ENCODE measurements around the gene NFAM1. TPM values are rescaled to one million over a fixed set of nuclear protein-coding genes. Genes with fewer than 3 reads are reported as not detected.

Gene NFAM1
- total and polyA plus RNA-seq, 5 donors from 2014 or later: 0.11 to 0.54 (median 0.12) TPM; not detected in 2

DNA sequence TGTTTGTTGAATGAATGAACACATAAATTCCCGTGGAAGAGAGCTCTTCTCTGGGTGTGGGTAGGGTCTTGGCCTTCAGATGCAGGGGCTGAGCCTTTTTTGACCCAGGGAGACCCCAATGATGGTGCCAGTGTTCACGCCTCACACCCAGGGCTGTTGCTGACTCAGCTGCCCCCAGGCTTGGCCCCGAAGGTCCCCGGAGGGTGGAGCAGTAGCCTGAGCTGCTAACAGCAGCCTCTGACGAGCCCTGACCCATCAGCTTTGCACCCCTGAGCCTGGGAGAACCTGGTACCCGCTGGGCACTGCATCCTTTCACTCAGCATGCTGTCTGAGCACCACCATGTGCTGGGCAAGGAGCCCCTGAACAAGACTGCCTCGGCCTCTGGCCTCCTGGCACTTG, 23.9 kb downstream of the NFAM1 start:
- Mint-ChIP-seq H3K27ac (no peak overlapping the region), H3K36me3 (no peaks in the 10 kb centered on the region), H3K4me1 (no peaks in the 10 kb centered on the region), H3K9me3 (no peaks in the 10 kb centered on the region), H3K4me3 (no peak overlapping the region), H3K27me3 (peaks cover 7% of the 10 kb centered on the region)
- no peak overlapping the region for H3K27ac ChIP-seq (ENCODE audit: insufficient read depth, low read length, poor library complexity, severe bottlenecking)
- H3K9me3 ChIP-seq (ENCODE audit: control insufficient read depth in 2 of 2, low read length in 2 of 2): no peaks in the 10 kb centered on the region
- H3K27me3 ChIP-seq (ENCODE audit: control insufficient read depth, insufficient read depth, low read length): no peaks in the 10 kb centered on the region
- ATAC-seq (ENCODE audit: low read depth in 2 of 2) (no peak), DNase-seq (no peak)
- no peaks in the 10 kb centered on the region for H3K36me3 ChIP-seq (ENCODE audit: control insufficient read depth, insufficient read depth, low read length)
- H3K4me1 ChIP-seq (ENCODE audit: control insufficient read depth, insufficient read depth, low read length, poor library complexity, severe bottlenecking): no peaks in the 10 kb centered on the region
- no peak overlapping the region for H3K4me3 ChIP-seq (ENCODE audit: low read depth, low read length)

DNA sequence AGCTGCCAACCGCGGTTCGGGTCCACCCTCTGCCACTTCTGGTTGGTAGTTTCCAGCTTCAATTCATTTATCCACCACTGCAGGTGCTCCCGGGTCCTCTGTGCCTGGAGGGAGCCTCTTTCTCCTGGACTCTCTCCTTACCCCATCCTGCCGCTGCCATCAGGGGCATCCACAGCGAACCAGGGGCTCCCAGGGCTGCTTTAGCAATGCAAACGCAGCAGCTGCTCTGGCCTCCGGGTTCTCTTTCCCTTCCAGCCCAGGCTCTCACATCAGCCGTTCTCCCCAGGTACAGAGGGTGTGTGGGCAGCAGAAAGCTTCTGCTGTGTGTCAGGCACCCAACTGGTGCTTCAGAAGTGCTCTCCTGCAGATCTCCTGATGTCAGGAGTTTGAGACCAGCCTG, 27.9 kb downstream of the NFAM1 start:
- no peak for ATAC-seq (ENCODE audit: low read depth in 2 of 2)
- Histone ChIP-seq H3K27ac (ENCODE audit: insufficient read depth, low read length, poor library complexity, severe bottlenecking) (no peak overlapping the region), H3K4me3 (ENCODE audit: low read depth, low read length) (no peak overlapping the region), H3K36me3 (ENCODE audit: control insufficient read depth, insufficient read depth, low read length) (no peaks in the 10 kb centered on the region), H3K9me3 (ENCODE audit: control insufficient read depth in 2 of 2, low read length in 2 of 2) (no peaks in the 10 kb centered on the region), H3K27me3 (ENCODE audit: control insufficient read depth, insufficient read depth, low read length) (no peaks in the 10 kb centered on the region), H3K4me1 (ENCODE audit: control insufficient read depth, insufficient read depth, low read length, poor library complexity, severe bottlenecking) (no peaks in the 10 kb centered on the region)
- DNase-seq: no peak
- no peak overlapping the region for H3K4me3 Mint-ChIP-seq
- H3K4me1 Mint-ChIP-seq: peaks cover 0 to 2% (median 0%) of the 10 kb centered on the region in 4 donors
- peak overlapping the region in 1 of 3 donors; percentile 54 for H3K27ac Mint-ChIP-seq
- peaks cover 7% of the 10 kb centered on the region for H3K27me3 Mint-ChIP-seq
- no peaks in the 10 kb centered on the region for H3K36me3 Mint-ChIP-seq
- no peaks in the 10 kb centered on the region for H3K9me3 Mint-ChIP-seq

- no peaks in the 10 kb centered on the region for H3K9me3 Mint-ChIP-seq
- H3K4me3 ChIP-seq (ENCODE audit: low read depth, low read length): no peak overlapping the region
- no peaks in the 10 kb centered on the region for H3K27me3 ChIP-seq (ENCODE audit: control insufficient read depth, insufficient read depth, low read length)
- no peaks in the 10 kb centered on the region for H3K9me3 ChIP-seq (ENCODE audit: control insufficient read depth in 2 of 2, low read length in 2 of 2)
- peak overlapping the region in 1 of 4 donors; percentile 32 for H3K4me3 Mint-ChIP-seq
- no peak for ATAC-seq (ENCODE audit: low read depth in 2 of 2)
- no peak overlapping the region for H3K27ac Mint-ChIP-seq
- no peak for DNase-seq
- no peaks in the 10 kb centered on the region for H3K27me3 Mint-ChIP-seq
- H3K4me1 ChIP-seq (ENCODE audit: control insufficient read depth, insufficient read depth, low read length, poor library complexity, severe bottlenecking): no peaks in the 10 kb centered on the region
- no peaks in the 10 kb centered on the region for H3K36me3 ChIP-seq (ENCODE audit: control insufficient read depth, insufficient read depth, low read length)
- peaks cover 0 to 6% (median 2%) of the 10 kb centered on the region in 4 donors for H3K4me1 Mint-ChIP-seq
- no peak overlapping the region for H3K27ac ChIP-seq (ENCODE audit: insufficient read depth, low read length, poor library complexity, severe bottlenecking)
- H3K36me3 Mint-ChIP-seq: no peaks in the 10 kb centered on the region
Observed at GRCh38 chr22:42401535-42402334, 30.5 kb downstream of the NFAM1 start.

DNA sequence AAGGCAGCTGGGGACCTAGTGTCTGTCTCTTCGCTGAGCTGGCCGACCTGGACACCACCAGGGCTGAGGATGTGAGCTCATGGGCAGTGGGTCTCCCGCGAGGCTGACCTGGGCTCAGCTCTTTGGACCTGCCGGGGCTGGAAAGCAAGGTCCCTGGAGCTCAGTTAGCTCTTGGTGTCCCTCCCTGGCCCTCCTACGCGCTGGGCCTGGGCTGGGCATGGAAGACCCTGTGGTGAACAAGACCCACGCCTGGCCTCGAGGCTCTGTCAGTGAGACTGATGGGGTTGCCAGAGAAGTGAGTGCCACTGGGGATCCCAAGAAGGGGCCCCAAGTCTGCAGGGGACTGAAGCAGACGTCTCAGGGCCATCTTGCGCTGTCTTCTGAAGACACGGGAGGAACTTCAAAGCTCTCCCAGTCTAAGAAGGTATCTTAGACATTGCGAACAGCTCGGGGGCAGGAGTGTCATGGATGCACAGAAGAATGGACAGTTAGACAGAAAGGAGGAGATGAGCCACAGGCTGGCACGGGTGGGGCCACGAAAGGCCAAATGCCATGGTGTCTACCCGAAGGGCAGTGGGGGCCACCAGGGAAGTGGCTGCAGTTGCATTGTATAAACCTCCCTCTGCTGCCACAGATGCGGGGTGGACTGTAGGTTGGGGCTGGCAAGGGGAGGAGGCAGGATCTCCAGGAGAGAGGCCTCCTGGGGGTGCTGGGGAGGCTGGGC, 31.2 kb downstream of the NFAM1 start:
- no peaks in the 10 kb centered on the region for H3K27me3 ChIP-seq (ENCODE audit: control insufficient read depth, insufficient read depth, low read length)
- no peak for ATAC-seq (ENCODE audit: low read depth in 2 of 2)
- no peak for DNase-seq

DNA sequence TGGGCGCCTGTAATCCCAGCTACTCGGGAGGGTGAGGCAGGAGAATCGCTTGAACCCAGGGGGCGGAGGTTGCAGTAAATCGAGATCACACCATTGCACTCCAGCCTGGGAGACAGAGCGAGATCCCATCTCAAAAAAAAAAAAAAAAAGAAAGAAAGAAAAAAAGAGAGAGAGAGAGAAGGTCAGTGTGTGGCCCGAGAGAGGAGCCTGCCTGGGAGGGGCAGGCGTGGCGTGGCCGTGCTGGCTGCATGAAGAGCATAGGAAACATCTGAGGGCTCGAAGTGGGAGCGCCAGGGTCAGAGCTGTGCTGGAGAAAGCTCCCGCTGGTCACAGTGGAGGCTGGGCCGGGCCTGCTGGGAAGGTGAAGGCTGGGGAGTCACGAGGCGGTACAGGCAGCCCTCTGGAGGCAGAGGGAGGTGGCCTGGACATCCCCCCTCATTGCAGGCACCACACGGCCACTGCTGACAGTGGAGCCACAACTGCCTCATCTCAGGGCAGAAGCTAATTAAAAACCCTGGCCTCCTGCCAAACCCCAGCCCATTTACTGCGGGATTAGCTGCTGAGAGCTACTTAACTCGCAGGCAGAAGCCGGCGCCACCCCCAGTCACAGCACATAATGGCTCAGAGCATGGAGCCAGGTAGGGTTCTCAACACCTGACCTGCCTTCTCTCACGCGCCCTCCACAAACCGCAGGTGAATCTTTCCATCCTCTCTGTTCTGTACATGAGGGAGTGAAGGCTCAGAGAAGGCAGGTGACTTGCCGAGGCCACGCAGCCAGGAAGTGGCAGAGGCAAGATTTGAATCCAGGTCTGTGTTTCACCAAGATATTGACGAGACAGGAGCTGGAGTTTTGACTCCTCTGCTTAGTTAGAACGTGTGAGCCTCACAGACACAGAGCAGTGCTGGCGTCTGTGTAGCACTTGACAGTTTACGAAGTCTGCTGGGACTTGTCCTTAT, 32.6 kb downstream of the NFAM1 start:
- Histone ChIP-seq H3K36me3 (ENCODE audit: control insufficient read depth, insufficient read depth, low read length) (no peaks in the 10 kb centered on the region), H3K27ac (ENCODE audit: insufficient read depth, low read length, poor library complexity, severe bottlenecking) (no peak overlapping the region), H3K4me3 (ENCODE audit: low read depth, low read length) (no peak overlapping the region), H3K9me3 (ENCODE audit: control insufficient read depth in 2 of 2, low read length in 2 of 2) (no peaks in the 10 kb centered on the region), H3K27me3 (ENCODE audit: control insufficient read depth, insufficient read depth, low read length) (no peaks in the 10 kb centered on the region), H3K4me1 (ENCODE audit: control insufficient read depth, insufficient read depth, low read length, poor library complexity, severe bottlenecking) (no peaks in the 10 kb centered on the region)
- H3K36me3 Mint-ChIP-seq: no peaks in the 10 kb centered on the region
- H3K27ac Mint-ChIP-seq: peak overlapping the region in 1 of 3 donors; percentile 52
- no peak for DNase-seq
- no peaks in the 10 kb centered on the region for H3K27me3 Mint-ChIP-seq
- peaks cover 0 to 9% (median 3%) of the 10 kb centered on the region in 4 donors for H3K4me1 Mint-ChIP-seq
- no peak overlapping the region for H3K4me3 Mint-ChIP-seq
- no peak for ATAC-seq (ENCODE audit: low read depth in 2 of 2)
- no peaks in the 10 kb centered on the region for H3K9me3 Mint-ChIP-seq

More for the DNA sequence above, 31.2 kb downstream of the NFAM1 start:
- Mint-ChIP-seq H3K4me3 (no peak overlapping the region), H3K27ac (no peak overlapping the region), H3K9me3 (no peaks in the 10 kb centered on the region), H3K4me1 (peaks cover 0 to 9% (median 3%) of the 10 kb centered on the region in 4 donors), H3K36me3 (no peaks in the 10 kb centered on the region), H3K27me3 (no peaks in the 10 kb centered on the region)
- H3K36me3 ChIP-seq (ENCODE audit: control insufficient read depth, insufficient read depth, low read length): no peaks in the 10 kb centered on the region
- no peak overlapping the region for H3K27ac ChIP-seq (ENCODE audit: insufficient read depth, low read length, poor library complexity, severe bottlenecking)
- no peaks in the 10 kb centered on the region for H3K4me1 ChIP-seq (ENCODE audit: control insufficient read depth, insufficient read depth, low read length, poor library complexity, severe bottlenecking)
- no peak overlapping the region for H3K4me3 ChIP-seq (ENCODE audit: low read depth, low read length)
- H3K9me3 ChIP-seq (ENCODE audit: control insufficient read depth in 2 of 2, low read length in 2 of 2): no peaks in the 10 kb centered on the region

DNA sequence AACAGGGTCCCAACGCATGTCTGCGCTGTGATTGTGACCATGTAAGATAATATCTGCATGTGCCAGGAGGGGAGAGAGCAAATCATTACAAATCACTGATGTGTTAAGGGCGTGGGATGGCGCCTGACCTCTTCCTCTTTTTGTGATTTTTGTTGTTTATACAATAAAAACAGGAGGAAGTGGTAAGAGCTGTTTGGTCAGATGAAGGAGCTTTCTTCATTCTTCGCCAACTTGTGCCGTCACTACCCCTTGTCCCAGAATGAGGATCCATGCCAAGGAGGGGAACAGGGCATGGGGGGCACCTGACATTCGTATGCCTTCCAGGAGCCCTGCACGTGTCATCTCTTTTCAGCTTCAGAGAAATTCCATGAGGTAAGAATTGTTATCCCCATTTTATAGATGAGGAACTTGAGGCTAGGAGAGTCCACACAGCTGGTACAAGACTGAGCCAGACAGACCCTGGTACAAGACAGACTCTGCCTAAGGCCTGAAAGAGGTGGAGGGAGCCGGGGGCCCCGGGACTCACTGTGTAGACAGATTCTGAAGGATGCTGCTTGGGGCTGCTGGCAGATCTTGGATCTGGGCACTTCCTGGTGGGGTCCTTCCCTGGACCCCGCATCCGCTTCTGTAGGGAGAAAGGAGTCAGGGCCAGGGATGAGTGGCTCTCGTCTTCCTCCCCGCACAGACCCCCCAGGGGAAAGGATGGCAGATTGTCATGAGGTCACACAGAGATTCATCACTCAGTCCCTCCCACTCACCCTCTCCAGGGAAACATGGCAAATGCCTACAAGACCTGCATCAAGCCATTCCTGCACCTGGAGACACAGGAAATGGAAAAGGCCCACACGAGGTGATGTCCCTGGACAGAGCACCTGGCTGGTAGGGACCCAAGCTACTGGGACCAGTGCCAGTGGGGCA, 34.6 kb downstream of the NFAM1 start:
- Histone ChIP-seq H3K27ac (ENCODE audit: insufficient read depth, low read length, poor library complexity, severe bottlenecking) (no peak overlapping the region), H3K4me1 (ENCODE audit: control insufficient read depth, insufficient read depth, low read length, poor library complexity, severe bottlenecking) (no peaks in the 10 kb centered on the region), H3K36me3 (ENCODE audit: control insufficient read depth, insufficient read depth, low read length) (no peaks in the 10 kb centered on the region), H3K4me3 (ENCODE audit: low read depth, low read length) (no peak overlapping the region), H3K9me3 (ENCODE audit: control insufficient read depth in 2 of 2, low read length in 2 of 2) (no peaks in the 10 kb centered on the region), H3K27me3 (ENCODE audit: control insufficient read depth, insufficient read depth, low read length) (no peaks in the 10 kb centered on the region)
- Mint-ChIP-seq H3K27me3 (no peaks in the 10 kb centered on the region), H3K36me3 (no peaks in the 10 kb centered on the region), H3K4me3 (no peak overlapping the region), H3K4me1 (peaks cover 0 to 9% (median 3%) of the 10 kb centered on the region in 4 donors), H3K27ac (no peak overlapping the region), H3K9me3 (no peaks in the 10 kb centered on the region)
- peak; percentile 20 to 47 for ATAC-seq (ENCODE audit: low read depth in 2 of 2)
- DNase-seq: no peak

All from CD4-positive, CD25-positive, alpha-beta regulatory T cell (primary cell).